Lung (tissue), 12 donors: ENCODE data around the gene SMYD2. TPM values are rescaled to one million over a fixed set of nuclear protein-coding genes. Genes with fewer than 3 reads are reported as not detected.

Experiments used
- ATAC-seq: fragments of 200-7000 bp; cut with Tn5 transposase; one replicate; pipeline ENCODE4 v1.9.1; 2020; ENCODE audit warnings: moderate number of reproducible peaks; ENCODE audit not compliant: insufficient read depth, low FRiP score
- DNase-seq, 3 donors: peaks; one replicate each; pipeline ENCODE4 v3.0.0-alpha.2; 2013 to 2017
- H3K27ac ChIP-seq, 2 donors: one replicate each; pipeline ENCODE4 v1.5.1; 2013; ENCODE audit warnings: mild to moderate bottlenecking in 2 of 2, moderate library complexity in 2 of 2, control low read depth in 1 of 2, inconsistent platforms in 1 of 2, low read depth in 1 of 2, low read length in 1 of 2
- H3K27me3 ChIP-seq, 3 donors: one replicate each; pipeline ENCODE4 v1.5.1; 2013; ENCODE audit warnings: low read length in 2 of 3; ENCODE audit not compliant: control insufficient read depth in 3 of 3, insufficient read depth in 3 of 3
- H3K36me3 ChIP-seq, 4 donors: one replicate each; pipeline ENCODE4 v1.5.1; 2013; ENCODE audit warnings: low read length in 4 of 4, mild to moderate bottlenecking in 1 of 4, moderate library complexity in 1 of 4; ENCODE audit not compliant: control insufficient read depth in 4 of 4, insufficient read depth in 4 of 4
- H3K4me1 ChIP-seq, 5 donors: one replicate each; pipeline ENCODE4 v1.5.1; 2013; ENCODE audit warnings: low read length in 5 of 5, mild to moderate bottlenecking in 2 of 5, moderate library complexity in 1 of 5; ENCODE audit not compliant: control insufficient read depth in 5 of 5, insufficient read depth in 5 of 5
- H3K4me3 ChIP-seq: one replicate; pipeline ENCODE4 v1.5.1; 2013; ENCODE audit warnings: mild to moderate bottlenecking, control low read depth, moderate library complexity
- H3K9ac ChIP-seq, 2 donors: one replicate each; pipeline ENCODE4 v1.5.1; 2013; ENCODE audit warnings: low read length in 2 of 2, control low read depth in 1 of 2; ENCODE audit not compliant: insufficient read depth in 1 of 2
- H3K9me3 ChIP-seq, 4 donors: one replicate each; pipeline ENCODE4 v1.5.1; 2013; ENCODE audit warnings: low read length in 3 of 4, mild to moderate bottlenecking in 1 of 4, moderate library complexity in 1 of 4; ENCODE audit not compliant: control insufficient read depth in 4 of 4, insufficient read depth in 3 of 4
- WGBS, 2 donors: extraction: QIAGEN DNeasy Blood & Tissue Kit; methylation state at CpG; one replicate each; pipeline ENCODE4 v1.1.7; 2013; 5-methylcytosine and 5-hydroxymethylcytosine counted together
- polyA plus RNA-seq, 2 donors: library from polyadenylated mRNA; stranded (reverse); fragments of 200-250 nt; gene quantifications; one replicate each; pipeline ENCODE4 v1.2.1, GENCODE V29; 2013
- total RNA-seq, 2 donors: library from RNA; depleted of rRNA in 1 of 2; stranded (reverse); fragments of >200 nt in 1 of 2; gene quantifications; one replicate each; pipeline ENCODE4 v1.2.1, GENCODE V29; 2014 to 2021
- TF ChIP-seq, protein P1 (sequence below): IDR thresholded peaks from 2 replicates; pipeline ENCODE4 v1.5.1; 2012; ENCODE audit warnings: mild to moderate bottlenecking; ENCODE audit errors: control extremely low read depth, extremely low read depth
- donor health status: control.
- donor health status: control.
- donor health status: Bipolar disorder and iron deficiency.
- donor health status: healthy.
- donor health status: DM: yes; HTN: yes; CAD: no.

Gene SMYD2
- total and polyA plus RNA-seq, 4 donors, result 20.6 to 48.6 (median 28.2) TPM

GRCh38 chr1:214277704-214278635 is 3.0 kb upstream of the SMYD2 start:
- Histone ChIP-seq H3K27me3 (peaks cover 0 to 4% (median 0%) of the 10 kb centered on the region in 3 donors), H3K9me3 (no peaks in the 10 kb centered on the region), H3K36me3 (no peaks in the 10 kb centered on the region), H3K4me3 (no peak overlapping the region), H3K9ac (no peak overlapping the region), H3K27ac (peak overlapping the region in 1 of 2 donors; percentile 95), H3K4me1 (peaks cover 0 to 15% (median 5%) of the 10 kb centered on the region in 5 donors)
- DNase-seq (peak in 1 of 3 donors; percentile 32), ATAC-seq (no peak)
- 67 to 89% methylated on average over 11 of the region's 11 CpGs for WGBS, 2 donors
- TF ChIP-seq, protein P1, sequence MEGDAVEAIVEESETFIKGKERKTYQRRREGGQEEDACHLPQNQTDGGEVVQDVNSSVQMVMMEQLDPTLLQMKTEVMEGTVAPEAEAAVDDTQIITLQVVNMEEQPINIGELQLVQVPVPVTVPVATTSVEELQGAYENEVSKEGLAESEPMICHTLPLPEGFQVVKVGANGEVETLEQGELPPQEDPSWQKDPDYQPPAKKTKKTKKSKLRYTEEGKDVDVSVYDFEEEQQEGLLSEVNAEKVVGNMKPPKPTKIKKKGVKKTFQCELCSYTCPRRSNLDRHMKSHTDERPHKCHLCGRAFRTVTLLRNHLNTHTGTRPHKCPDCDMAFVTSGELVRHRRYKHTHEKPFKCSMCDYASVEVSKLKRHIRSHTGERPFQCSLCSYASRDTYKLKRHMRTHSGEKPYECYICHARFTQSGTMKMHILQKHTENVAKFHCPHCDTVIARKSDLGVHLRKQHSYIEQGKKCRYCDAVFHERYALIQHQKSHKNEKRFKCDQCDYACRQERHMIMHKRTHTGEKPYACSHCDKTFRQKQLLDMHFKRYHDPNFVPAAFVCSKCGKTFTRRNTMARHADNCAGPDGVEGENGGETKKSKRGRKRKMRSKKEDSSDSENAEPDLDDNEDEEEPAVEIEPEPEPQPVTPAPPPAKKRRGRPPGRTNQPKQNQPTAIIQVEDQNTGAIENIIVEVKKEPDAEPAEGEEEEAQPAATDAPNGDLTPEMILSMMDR, result no peak

GRCh38 chr1:214280386-214281020 is 456 bp upstream of the SMYD2 start:
- peak; percentile 58 to 75 (median 70) for DNase-seq
- Histone ChIP-seq H3K4me3 (peak overlapping the region; percentile 89), H3K4me1 (peaks cover 0 to 21% (median 5%) of the 10 kb centered on the region in 5 donors), H3K9me3 (no peaks in the 10 kb centered on the region), H3K36me3 (no peaks in the 10 kb centered on the region), H3K27ac (peak overlapping the region; percentile 96 to 98), H3K27me3 (no peaks in the 10 kb centered on the region), H3K9ac (peak overlapping the region; percentile 95)
- WGBS, 2 donors, result 1% methylated on average over 31 to 42 of the region's 42 CpGs
- ATAC-seq, result peak; percentile 16
- TF ChIP-seq, protein P1, result no peak

GRCh38 chr1:214281720-214282629 is 1.0 kb downstream of the SMYD2 start:
- peak; percentile 61 to 76 (median 76) for DNase-seq

More at GRCh38 chr1:214281720-214282629, 1.0 kb downstream of the SMYD2 start:
- H3K9me3 ChIP-seq, result no peaks in the 10 kb centered on the region
- H3K4me3 ChIP-seq, result peak overlapping the region; percentile 89
- H3K27me3 ChIP-seq, result no peaks in the 10 kb centered on the region
- H3K27ac ChIP-seq, result peak overlapping the region; percentile 57 to 98
- peak overlapping the region; percentile 53 to 72 for H3K9ac ChIP-seq
- no peak for ATAC-seq
- H3K4me1 ChIP-seq, result peaks cover 0 to 21% (median 4%) of the 10 kb centered on the region in 5 donors
- H3K36me3 ChIP-seq, result no peaks in the 10 kb centered on the region
- WGBS, 2 donors, result 8 to 9% methylated on average over 14 of the region's 14 CpGs
- TF ChIP-seq, protein P1, result no peak
